Measurements from ENCODE around the gene TDRD7.
"Not testable (repeated sequence)": the region's sequence is repeated elsewhere in the genome, so short reads cannot be mapped to it uniquely, and the experiment has no call there.

TDRD7 gene

GRCh38 chr9:97480749-97481148 is 68.9 kb downstream of the TDRD7 start:
- H3K4me3 ChIP-seq = no peak overlapping the region
- no peaks in the 10 kb centered on the region for H3K9me3 ChIP-seq (ENCODE audit: low read depth, low read length)
- TF ChIP-seq FOXP2 (optimal IDR thresholded peaks at IDR 0.05; ENCODE audit: control extremely low read depth, extremely low read length, insufficient read depth) (no peak), EZH2 (IDR thresholded peaks at IDR 0.05) (no peak), POLR2AphosphoS5 (IDR thresholded peaks at IDR 0.05; ENCODE audit: borderline replicate concordance, low read depth, low read length) (no peak)
- DNase-seq (ENCODE audit: low read depth, low spot score) = no peak
- no peak overlapping the region for H3K27ac ChIP-seq
- H3K9ac ChIP-seq (ENCODE audit: insufficient read length) = no peak overlapping the region
- no peaks in the 10 kb centered on the region for H3K36me3 ChIP-seq (ENCODE audit: insufficient read depth, low read length)

DNA sequence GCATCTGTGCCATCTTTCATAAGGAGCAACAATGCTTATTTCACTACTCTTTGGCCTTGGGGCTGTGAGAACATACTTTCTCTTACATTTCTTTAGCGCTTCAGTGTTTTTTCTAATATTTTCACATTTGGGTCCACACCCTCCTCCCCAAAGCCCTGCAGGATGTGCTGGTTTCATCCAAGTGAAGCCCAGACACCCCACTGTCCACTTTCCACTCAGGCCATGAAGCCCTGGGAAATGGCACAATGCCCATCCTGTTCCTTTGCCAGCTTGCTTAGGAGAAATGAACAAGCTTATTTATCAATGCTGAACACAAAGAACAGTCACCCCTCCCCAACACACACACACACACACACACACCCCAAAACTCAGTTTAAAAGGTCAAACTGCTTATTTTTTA is 72.2 kb downstream of the TDRD7 start:
- no peak overlapping the region for H3K4me3 ChIP-seq
- H3K36me3 ChIP-seq (ENCODE audit: insufficient read depth, low read length) = no peaks in the 10 kb centered on the region
- no peaks in the 10 kb centered on the region for H3K9me3 ChIP-seq (ENCODE audit: low read depth, low read length)
- TF ChIP-seq FOXP2 (optimal IDR thresholded peaks at IDR 0.05; ENCODE audit: control extremely low read depth, extremely low read length, insufficient read depth) = no peak
- no peak for TF ChIP-seq EZH2 (IDR thresholded peaks at IDR 0.05)
- TF ChIP-seq POLR2AphosphoS5 (IDR thresholded peaks at IDR 0.05; ENCODE audit: borderline replicate concordance, low read depth, low read length) = no peak
- H3K9ac ChIP-seq (ENCODE audit: insufficient read length) = no peak overlapping the region
- DNase-seq (ENCODE audit: low read depth, low spot score) = no peak
- H3K27ac ChIP-seq = no peak overlapping the region

DNA sequence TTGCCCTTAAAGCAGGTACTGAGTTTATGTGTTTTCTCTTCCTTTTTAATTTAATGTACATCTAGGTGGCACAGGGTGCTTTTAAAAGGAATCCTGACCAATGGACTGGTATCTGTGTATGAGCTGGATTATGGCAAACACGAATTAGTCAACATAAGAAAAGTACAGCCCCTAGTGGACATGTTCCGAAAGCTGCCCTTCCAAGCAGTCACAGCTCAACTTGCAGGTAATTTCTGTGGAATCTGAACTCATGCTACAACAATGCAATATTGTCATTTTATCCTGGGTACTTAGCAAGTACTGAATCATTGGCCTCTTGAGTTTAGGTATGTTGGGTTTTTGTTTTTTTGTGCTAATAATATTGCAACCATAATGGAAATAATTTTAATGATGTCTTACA is 75.2 kb downstream of the TDRD7 start:
- Histone ChIP-seq H3K9ac (ENCODE audit: insufficient read length) (no peak overlapping the region), H3K27ac (no peak overlapping the region), H3K36me3 (ENCODE audit: insufficient read depth, low read length) (no peaks in the 10 kb centered on the region), H3K4me3 (no peak overlapping the region), H3K9me3 (ENCODE audit: low read depth, low read length) (no peaks in the 10 kb centered on the region)
- no peak for DNase-seq (ENCODE audit: low read depth, low spot score)
- TF ChIP-seq POLR2AphosphoS5 (IDR thresholded peaks at IDR 0.05; ENCODE audit: borderline replicate concordance, low read depth, low read length) (no peak), EZH2 (IDR thresholded peaks at IDR 0.05) (no peak), FOXP2 (optimal IDR thresholded peaks at IDR 0.05; ENCODE audit: control extremely low read depth, extremely low read length, insufficient read depth) (no peak)

- Histone ChIP-seq H3K4me3 (no peak overlapping the region), H3K27ac (no peak overlapping the region), H3K9me3 (ENCODE audit: low read depth, low read length) (no peaks in the 10 kb centered on the region), H3K36me3 (ENCODE audit: insufficient read depth, low read length) (no peaks in the 10 kb centered on the region), H3K9ac (ENCODE audit: insufficient read length) (no peak overlapping the region)
- no peak for DNase-seq (ENCODE audit: low read depth, low spot score)
- no peak for TF ChIP-seq POLR2AphosphoS5 (IDR thresholded peaks at IDR 0.05; ENCODE audit: borderline replicate concordance, low read depth, low read length)
- TF ChIP-seq EZH2 (IDR thresholded peaks at IDR 0.05) = no peak
- no peak for TF ChIP-seq FOXP2 (optimal IDR thresholded peaks at IDR 0.05; ENCODE audit: control extremely low read depth, extremely low read length, insufficient read depth)
Observed at GRCh38 chr9:97487861-97488260, 76.0 kb downstream of the TDRD7 start.

DNA sequence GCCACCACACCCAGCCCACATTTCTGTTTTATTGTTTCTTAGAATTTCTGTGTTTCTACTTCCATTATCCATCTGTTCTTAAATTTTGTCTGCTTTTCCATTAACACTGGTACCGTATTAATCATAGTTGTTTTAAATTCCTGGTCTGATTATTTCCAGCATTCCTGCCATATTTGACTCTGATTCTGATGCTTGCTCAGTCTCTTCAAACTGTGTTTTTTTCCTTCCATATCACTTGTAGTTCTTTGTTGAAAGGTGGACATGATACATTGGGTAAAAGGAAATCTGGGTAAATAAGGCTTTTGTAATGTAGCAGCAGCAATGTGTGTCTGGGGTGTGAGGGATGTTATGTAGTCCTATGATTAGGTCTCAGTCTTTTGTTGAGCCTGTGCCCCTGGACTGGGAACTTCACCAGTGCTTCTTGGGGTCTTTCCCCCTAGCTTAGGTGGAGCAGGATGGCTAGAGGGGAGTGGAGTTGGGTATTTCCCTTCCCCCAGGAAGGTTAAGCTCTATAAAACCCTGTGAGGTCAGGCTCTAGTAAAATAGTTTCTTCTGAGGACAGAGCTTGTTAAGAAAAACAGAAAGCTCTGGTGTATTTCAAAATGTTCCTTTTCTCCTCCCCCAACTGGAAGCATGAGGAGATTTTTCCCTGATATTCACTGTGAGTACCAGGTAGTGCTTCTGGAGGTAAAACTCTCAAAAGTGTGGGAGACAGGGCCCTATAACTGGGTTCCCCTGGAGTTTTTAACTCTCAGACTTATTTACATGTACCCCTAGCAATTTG is 79.5 kb downstream of the TDRD7 start:
- no peak for TF ChIP-seq FOXP2 (optimal IDR thresholded peaks at IDR 0.05; ENCODE audit: control extremely low read depth, extremely low read length, insufficient read depth)
- TF ChIP-seq EZH2 (IDR thresholded peaks at IDR 0.05) = no peak
- TF ChIP-seq POLR2AphosphoS5 (IDR thresholded peaks at IDR 0.05; ENCODE audit: borderline replicate concordance, low read depth, low read length) = no peak
- no peak for DNase-seq (ENCODE audit: low read depth, low spot score)
- H3K9ac ChIP-seq (ENCODE audit: insufficient read length) = no peak overlapping the region
- H3K9me3 ChIP-seq (ENCODE audit: low read depth, low read length) = no peaks in the 10 kb centered on the region
- no peak overlapping the region for H3K27ac ChIP-seq
- no peaks in the 10 kb centered on the region for H3K36me3 ChIP-seq (ENCODE audit: insufficient read depth, low read length)
- H3K4me3 ChIP-seq = no peak overlapping the region

DNA sequence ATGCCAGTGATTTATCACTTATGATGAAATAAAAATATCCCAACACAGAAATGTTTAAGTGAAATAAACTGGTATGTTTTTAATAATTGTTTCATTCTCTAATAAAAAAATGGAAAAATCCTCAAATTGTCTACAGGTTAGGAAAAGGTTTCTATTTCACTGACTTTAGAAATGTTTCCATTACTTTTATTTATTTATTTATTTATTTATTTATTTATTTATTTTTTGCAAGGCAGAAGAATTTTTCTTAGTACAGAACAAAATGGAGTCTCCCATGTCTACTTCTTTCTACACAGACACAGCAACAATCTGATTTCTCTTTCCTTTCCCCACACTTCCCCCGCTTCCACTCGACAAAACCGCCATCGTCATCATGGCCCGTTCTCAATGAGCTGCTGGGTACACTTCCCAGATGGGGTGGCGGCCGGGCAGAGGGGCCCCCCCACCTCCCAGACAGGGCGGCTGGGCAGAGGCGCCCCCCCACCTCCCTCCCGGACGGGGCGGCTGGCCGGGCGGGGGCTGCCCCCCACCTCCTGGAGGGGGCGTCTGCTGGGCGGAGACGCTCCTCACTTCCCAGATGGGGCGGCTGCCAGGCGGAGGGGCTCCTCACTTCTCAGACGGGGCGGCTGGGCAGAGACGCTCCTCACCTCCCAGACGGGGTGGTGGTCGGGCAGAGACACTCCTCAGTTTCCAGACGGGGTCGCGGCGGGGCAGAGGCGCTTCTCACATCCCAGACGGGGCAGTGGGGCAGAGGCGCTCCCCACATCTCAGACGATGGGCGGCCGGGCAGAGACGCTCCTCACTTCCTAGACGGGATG is 85.9 kb downstream of the TDRD7 start:
- H3K9me3 ChIP-seq (ENCODE audit: low read depth, low read length); H3K27ac ChIP-seq; H3K9ac ChIP-seq (ENCODE audit: insufficient read length); H3K4me3 ChIP-seq; H3K36me3 ChIP-seq (ENCODE audit: insufficient read depth, low read length); DNase-seq (ENCODE audit: low read depth, low spot score): not testable (repeated sequence)

GRCh38 chr9:97498846-97499245 is 87.0 kb downstream of the TDRD7 start:
- H3K9ac ChIP-seq (ENCODE audit: insufficient read length); H3K4me3 ChIP-seq; H3K36me3 ChIP-seq (ENCODE audit: insufficient read depth, low read length); H3K27ac ChIP-seq; DNase-seq (ENCODE audit: low read depth, low spot score); H3K9me3 ChIP-seq (ENCODE audit: low read depth, low read length): not testable (repeated sequence)

DNA sequence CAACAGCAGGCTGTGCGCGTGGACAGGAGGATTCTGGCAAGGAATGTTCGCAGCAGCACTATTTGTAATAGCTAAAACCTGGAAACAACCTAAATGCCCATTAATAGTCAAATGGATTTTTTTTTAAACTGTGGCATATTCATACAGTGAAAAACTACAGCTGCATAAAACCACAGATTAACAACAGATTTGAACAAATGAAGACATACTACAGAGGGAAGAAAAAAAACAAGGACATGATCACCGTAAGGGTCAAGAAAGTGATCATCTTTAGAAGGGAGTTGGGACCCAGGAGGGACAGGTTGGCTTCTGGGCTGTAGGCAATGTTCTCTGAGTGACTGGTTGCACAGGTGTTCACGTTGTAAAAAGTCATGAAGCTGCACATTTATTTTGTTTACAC is 88.4 kb downstream of the TDRD7 start:
- H3K9me3 ChIP-seq (ENCODE audit: low read depth, low read length) = no peaks in the 10 kb centered on the region
- no peak for TF ChIP-seq POLR2AphosphoS5 (IDR thresholded peaks at IDR 0.05; ENCODE audit: borderline replicate concordance, low read depth, low read length)
- TF ChIP-seq EZH2 (IDR thresholded peaks at IDR 0.05) = no peak
- no peak for TF ChIP-seq FOXP2 (optimal IDR thresholded peaks at IDR 0.05; ENCODE audit: control extremely low read depth, extremely low read length, insufficient read depth)
- no peak overlapping the region for H3K4me3 ChIP-seq
- no peak overlapping the region for H3K9ac ChIP-seq (ENCODE audit: insufficient read length)
- H3K36me3 ChIP-seq (ENCODE audit: insufficient read depth, low read length) = no peaks in the 10 kb centered on the region
- no peak overlapping the region for H3K27ac ChIP-seq
- no peak for DNase-seq (ENCODE audit: low read depth, low spot score)

Data from SK-N-MC (cell line).